Calu3 (cell line): ENCODE results near the gene FBXL12. TPM values are rescaled to one million over a fixed set of nuclear protein-coding genes. Genes with fewer than 3 reads are reported as not detected.

ENCODE experiments used
- BruUV-seq: library from RNA; stranded (reverse); fragments of 400-500 nt; replicated peaks from 2 replicates; lab custom pipeline; 2021; lab: Mats Ljungman, UMichigan
- CTCF ChIA-PET: fragments of 300-600 bp; sonication (Branson Sonifier 250); formaldehyde crosslinking; loops from one replicate; lab custom pipeline; 2022; ENCODE audit warnings: antibody characterized with exemption; lab: Charles Lee
- DNase-seq: peaks from one replicate; pipeline ENCODE4 v3.0.0; 2022
- H3K27ac Mint-ChIP-seq: one replicate; pipeline ENCODE4 v1.8.0; 2022; ENCODE audit warnings: mixed read lengths; ENCODE audit not compliant: unreplicated experiment
- H3K27me3 Mint-ChIP-seq: one replicate; pipeline ENCODE4 v1.8.0; 2022; ENCODE audit warnings: mixed read lengths; ENCODE audit not compliant: unreplicated experiment
- H3K36me3 Mint-ChIP-seq: one replicate; pipeline ENCODE4 v1.8.0; 2022; ENCODE audit warnings: mild to moderate bottlenecking, moderate library complexity, mixed read lengths; ENCODE audit not compliant: insufficient read depth, unreplicated experiment
- H3K4me1 Mint-ChIP-seq: one replicate; pipeline ENCODE4 v1.8.0; 2022; ENCODE audit warnings: mild to moderate bottlenecking, low read depth, mixed read lengths; ENCODE audit not compliant: unreplicated experiment
- H3K4me3 Mint-ChIP-seq: one replicate; pipeline ENCODE4 v1.8.0; 2022; ENCODE audit warnings: mild to moderate bottlenecking, low read depth, moderate library complexity, mixed read lengths; ENCODE audit not compliant: unreplicated experiment
- H3K9me3 Mint-ChIP-seq: one replicate; pipeline ENCODE4 v1.8.0; 2022; ENCODE audit warnings: low read depth, mixed read lengths; ENCODE audit not compliant: unreplicated experiment
- CTCF ChIP-seq: fragments of 200-600 bp; IDR thresholded peaks from one replicate; pipeline ENCODE4 v1.8.0; 2022; ENCODE audit warnings: antibody characterized with exemption; ENCODE audit not compliant: unreplicated experiment
- intact Hi-C: fragments of 100-400 bp; cut with micrococcal nuclease; formaldehyde crosslinking; loops from one replicate; pipeline ENCODE4 v1.10.0; 2022; ENCODE audit not compliant: unreplicated experiment
- total RNA-seq: library from RNA; stranded (reverse); gene quantifications from 2 replicates; pipeline ENCODE4 v1.2.3, GENCODE V29; 2022

The FBXL12 gene
- total RNA-seq, 1 experiment from 2014 or later = 20.7 TPM

- TF ChIP-seq CTCF = no peak
- intact Hi-C loops = no loop called here
- H3K4me1 Mint-ChIP-seq = no peaks in the 10 kb centered on the region
- CTCF ChIA-PET = no interaction called here
- H3K36me3 Mint-ChIP-seq = peaks cover 3% of the 10 kb centered on the region
- H3K27ac Mint-ChIP-seq = no peak overlapping the region
- H3K27me3 Mint-ChIP-seq = no peaks in the 10 kb centered on the region
- no peak overlapping the region for H3K4me3 Mint-ChIP-seq
- no TSS peak for BruUV-seq
- no peak for DNase-seq
- H3K9me3 Mint-ChIP-seq = no peaks in the 10 kb centered on the region
Measured at GRCh38 chr19:9861503-9861902, 42.6 kb upstream of the FBXL12 start.

GRCh38 chr19:9860407-9860806 is 41.5 kb upstream of the FBXL12 start:
- Mint-ChIP-seq H3K9me3 (no peaks in the 10 kb centered on the region), H3K4me1 (no peaks in the 10 kb centered on the region), H3K36me3 (peaks cover 3% of the 10 kb centered on the region), H3K4me3 (no peak overlapping the region), H3K27me3 (no peaks in the 10 kb centered on the region), H3K27ac (no peak overlapping the region)
- DNase-seq = no peak
- CTCF ChIA-PET = no interaction called here
- intact Hi-C loops = no loop called here
- BruUV-seq = no TSS peak
- no peak for TF ChIP-seq CTCF

- no peak overlapping the region for H3K27ac Mint-ChIP-seq
Measured at GRCh38 chr19:9858766-9859165, 39.9 kb upstream of the FBXL12 start.

GRCh38 chr19:9857920-9858746 is 39.3 kb upstream of the FBXL12 start:
- DNase-seq = no peak
- no peak overlapping the region for H3K27ac Mint-ChIP-seq
- H3K4me3 Mint-ChIP-seq = no peak overlapping the region
- intact Hi-C loops = no loop called here
- H3K27me3 Mint-ChIP-seq = no peaks in the 10 kb centered on the region
- CTCF ChIA-PET = interaction anchor here (0.5 kb wide), 1 partner anchor 295 kb away, joined by 3 read pairs; no protein-coding TSS in a partner anchor
- TF ChIP-seq CTCF = no peak
- H3K36me3 Mint-ChIP-seq = peaks cover 3% of the 10 kb centered on the region
- no TSS peak for BruUV-seq
- H3K9me3 Mint-ChIP-seq = peaks cover 2% of the 10 kb centered on the region
- no peaks in the 10 kb centered on the region for H3K4me1 Mint-ChIP-seq

More at GRCh38 chr19:9858766-9859165, 39.9 kb upstream of the FBXL12 start:
- CTCF ChIA-PET = no interaction called here
- BruUV-seq = no TSS peak
- intact Hi-C loops = no loop called here
- H3K4me1 Mint-ChIP-seq = no peaks in the 10 kb centered on the region
- no peak for TF ChIP-seq CTCF
- no peak overlapping the region for H3K4me3 Mint-ChIP-seq
- DNase-seq = no peak
- no peaks in the 10 kb centered on the region for H3K27me3 Mint-ChIP-seq
- H3K9me3 Mint-ChIP-seq = peaks cover 1% of the 10 kb centered on the region
- peaks cover 3% of the 10 kb centered on the region for H3K36me3 Mint-ChIP-seq
